ENCODE measurements around the gene ARL10.

- TF ChIP-seq ZNF18 (tag by site-specific recombination; IDR thresholded peaks at IDR 0.05) (no peak), ZNF169 (tag by site-specific recombination; IDR thresholded peaks at IDR 0.05) (no peak), CTCF (tag by site-specific recombination; IDR thresholded peaks at IDR 0.05) (no peak; the same call in 1 of the 2 replicates), ZNF311 (tag by site-specific recombination; IDR thresholded peaks at IDR 0.05; ENCODE audit: borderline replicate concordance) (no peak), ZFP37 (tag by site-specific recombination; IDR thresholded peaks at IDR 0.05) (no peak), BCL6B (tag by site-specific recombination; IDR thresholded peaks at IDR 0.05) (no peak), ZNF280D (tag by site-specific recombination; IDR thresholded peaks at IDR 0.05) (no peak), PRDM10 (tag by site-specific recombination; IDR thresholded peaks at IDR 0.05) (no peak), REST (tag by site-specific recombination; IDR thresholded peaks at IDR 0.05) (no peak), ZNF473 (tag by site-specific recombination; IDR thresholded peaks at IDR 0.05) (no peak), ZBTB1 (tag by site-specific recombination; IDR thresholded peaks at IDR 0.05) (no peak), ZNF776 (tag by site-specific recombination; IDR thresholded peaks at IDR 0.05; ENCODE audit: borderline replicate concordance) (no peak)
Observed at GRCh38 chr5:176396330-176396729, 31.0 kb downstream of the ARL10 start.

Measured in HEK293 (cell line).